Kidney epithelial cell (primary cell): ENCODE measurements around the gene MKLN1. TPM values are rescaled to one million over a fixed set of nuclear protein-coding genes. Genes with fewer than 3 reads are reported as not detected.

Source experiments
- DNase-seq: peaks from one replicate; pipeline ENCODE4 v3.0.0-alpha.2; 2010; ENCODE audit warnings: low read depth
- H3K27me3 ChIP-seq: 2 replicates; pipeline ENCODE4 v1.6.0; 2011; ENCODE audit warnings: low read length; ENCODE audit not compliant: control insufficient read depth, insufficient read depth
- H3K36me3 ChIP-seq: 2 replicates; pipeline ENCODE4 v1.5.1; 2011; ENCODE audit warnings: low read length; ENCODE audit not compliant: control insufficient read depth, insufficient read depth
- H3K4me3 ChIP-seq: 2 replicates; pipeline ENCODE4 v1.5.1; 2011; ENCODE audit warnings: low read depth, mild to moderate bottlenecking, control low read depth, low read length
- CTCF ChIP-seq: IDR thresholded peaks from 2 replicates; pipeline ENCODE4 v1.5.1; 2011; ENCODE audit warnings: mild to moderate bottlenecking, moderate library complexity, low read length, control low read depth, inconsistent platforms; ENCODE audit not compliant: insufficient read depth, poor library complexity, severe bottlenecking
- total RNA-seq: library from RNA; depleted of rRNA; stranded (reverse); fragments of >200 nt; gene quantifications from 2 replicates; pipeline ENCODE4 v1.2.3, GENCODE V29; 2015

MKLN1 gene
- total RNA-seq, 1 donor from 2014 or later = 18.8 TPM

- H3K4me3 ChIP-seq = no peak overlapping the region
- H3K27me3 ChIP-seq = no peaks in the 10 kb centered on the region
- TF ChIP-seq CTCF = no peak
These were observed 178.9 kb downstream of the MKLN1 start for GRCh38 chr7:131506597-131506996.

GRCh38 chr7:131507592-131508331, 180.1 kb downstream of the MKLN1 start:
- peak; percentile 23 for DNase-seq
- Histone ChIP-seq H3K36me3 (no peaks in the 10 kb centered on the region), H3K4me3 (no peak overlapping the region), H3K27me3 (no peaks in the 10 kb centered on the region)
- TF ChIP-seq CTCF = peak; percentile 96

More at GRCh38 chr7:131506597-131506996, 178.9 kb downstream of the MKLN1 start:
- H3K36me3 ChIP-seq = no peaks in the 10 kb centered on the region
- DNase-seq = no peak

GRCh38 chr7:131508754-131509486, 181.2 kb downstream of the MKLN1 start:
- no peak for DNase-seq
- Histone ChIP-seq H3K27me3 (no peaks in the 10 kb centered on the region), H3K4me3 (no peak overlapping the region), H3K36me3 (no peaks in the 10 kb centered on the region)
- no peak for TF ChIP-seq CTCF

GRCh38 chr7:131509781-131510180, 182.1 kb downstream of the MKLN1 start:
- no peak for TF ChIP-seq CTCF
- Histone ChIP-seq H3K4me3 (no peak overlapping the region), H3K27me3 (no peaks in the 10 kb centered on the region), H3K36me3 (no peaks in the 10 kb centered on the region)
- no peak for DNase-seq

- H3K27me3 ChIP-seq = no peaks in the 10 kb centered on the region
- TF ChIP-seq CTCF = no peak
These were observed 183.4 kb downstream of the MKLN1 start for GRCh38 chr7:131511071-131511470.

More at GRCh38 chr7:131511071-131511470, 183.4 kb downstream of the MKLN1 start:
- no peak for DNase-seq
- Histone ChIP-seq H3K36me3 (no peaks in the 10 kb centered on the region), H3K4me3 (no peak overlapping the region)
